HEK293 (cell line): ENCODE results near the gene CLNK.

Experiments
- CTCF ChIA-PET: fragments of 350-600 bp; formaldehyde crosslinking; extraction: SDS; loops from one replicate; lab custom pipeline; 2021; ENCODE audit warnings: antibody characterized with exemption; lab: Yijun Ruan, JAX
- POLR2A ChIA-PET: fragments of 300-600 bp; formaldehyde crosslinking; extraction: SDS; loops from one replicate; lab custom pipeline; 2020; ENCODE audit warnings: antibody characterized with exemption, inconsistent platforms; lab: Yijun Ruan, JAX
- H3K27ac ChIP-seq: fragments of 200-500 bp; sonication (Bioruptor generic); 2 replicates; pipeline ENCODE4 v1.5.1; 2014; ENCODE audit warnings: low read depth, low read length, control low read depth, inconsistent platforms; ENCODE audit errors: extremely low read depth
- H3K36me3 ChIP-seq, 2 experiments: fragments of 200-500 bp in 1 of 2; sonication (Bioruptor generic) in 1 of 2; 1 replicate in 1 of 2; 2 replicates in 1 of 2; pipeline ENCODE4 v1.5.1; 2014 to 2017; ENCODE audit warnings: inconsistent platforms in 2 of 2, low read length in 2 of 2; ENCODE audit not compliant: control insufficient read depth in 2 of 2, insufficient read depth in 1 of 2
- H3K4me1 ChIP-seq: fragments of 200-500 bp; sonication (Bioruptor generic); 2 replicates; pipeline ENCODE4 v1.5.1; 2014; ENCODE audit warnings: mild to moderate bottlenecking, low read length, inconsistent platforms; ENCODE audit not compliant: control insufficient read depth, insufficient read depth
- H3K4me3 ChIP-seq: 2 replicates; pipeline ENCODE4 v1.5.1; 2011; ENCODE audit warnings: low read depth, mild to moderate bottlenecking, control low read depth, low read length, moderate library complexity
- H3K9me3 ChIP-seq: fragments of 200-500 bp; sonication (Bioruptor generic); 2 replicates; pipeline ENCODE4 v1.5.1; 2014; ENCODE audit warnings: low read depth, low read length, inconsistent platforms; ENCODE audit not compliant: control insufficient read depth, insufficient read depth
- ATF2 ChIP-seq: fragments of 450-650 bp; formaldehyde crosslinking; IDR thresholded peaks from 2 replicates; pipeline ENCODE4 v1.5.1; 2016; ENCODE audit warnings: missing biosample characterization, missing genetic modification characterization, low read depth
- GLIS1 ChIP-seq: fragments of 450-650 bp; formaldehyde crosslinking; IDR thresholded peaks from 2 replicates; pipeline ENCODE4 v1.5.1; 2016; ENCODE audit warnings: missing biosample characterization, missing genetic modification characterization
- HOXC10 ChIP-seq: sonication (generic); formaldehyde crosslinking; IDR thresholded peaks from 2 replicates; pipeline ENCODE4 v1.8.1; 2023; ENCODE audit warnings: mild to moderate bottlenecking, missing genetic modification reagents
- KLF9 ChIP-seq: fragments of 450-650 bp; formaldehyde crosslinking; IDR thresholded peaks from 2 replicates; pipeline ENCODE4 v1.5.1; 2016; ENCODE audit warnings: missing biosample characterization, missing genetic modification characterization, low read depth
- PRDM10 ChIP-seq: fragments of 450-650 bp; formaldehyde crosslinking; IDR thresholded peaks from 2 replicates; pipeline ENCODE4 v1.5.1; 2016; ENCODE audit warnings: missing biosample characterization, missing genetic modification characterization
- TRIM28 ChIP-seq: IDR thresholded peaks from 2 replicates; pipeline ENCODE4 v1.6.1; 2011; ENCODE audit warnings: low read length, control low read depth, borderline replicate concordance
- ZBTB20 ChIP-seq: fragments of 450-650 bp; formaldehyde crosslinking; IDR thresholded peaks from 2 replicates; pipeline ENCODE4 v1.5.1; 2016; ENCODE audit warnings: missing biosample characterization, missing genetic modification characterization
- ZBTB44 ChIP-seq: fragments of 450-650 bp; IDR thresholded peaks from 2 replicates; pipeline ENCODE4 v1.5.1; 2018; ENCODE audit warnings: missing biosample characterization, mild to moderate bottlenecking, missing genetic modification characterization
- ZNF138 ChIP-seq: fragments of 450-650 bp; formaldehyde crosslinking; IDR thresholded peaks from 2 replicates; pipeline ENCODE4 v1.5.1; 2016; ENCODE audit warnings: missing biosample characterization, missing genetic modification characterization, borderline replicate concordance
- ZNF211 ChIP-seq: fragments of 450-650 bp; formaldehyde crosslinking; IDR thresholded peaks from 2 replicates; pipeline ENCODE4 v1.5.1; 2016; ENCODE audit warnings: low read depth, missing biosample characterization, missing genetic modification characterization
- ZNF214 ChIP-seq: fragments of 450-650 bp; formaldehyde crosslinking; IDR thresholded peaks from 2 replicates; pipeline ENCODE4 v1.5.1; 2017; ENCODE audit warnings: missing biosample characterization, mild to moderate bottlenecking, missing genetic modification characterization, borderline replicate concordance
- ZNF24 ChIP-seq: fragments of 450-650 bp; formaldehyde crosslinking; IDR thresholded peaks from 2 replicates; pipeline ENCODE4 v1.5.1; 2016; ENCODE audit warnings: missing biosample characterization, missing genetic modification characterization
- ZNF335 ChIP-seq: fragments of 450-650 bp; formaldehyde crosslinking; conservative IDR thresholded peaks from 2 replicates; pipeline ENCODE4 v1.5.1; 2016; ENCODE audit warnings: missing biosample characterization, missing genetic modification characterization
- ZNF449 ChIP-seq: fragments of 450-650 bp; formaldehyde crosslinking; IDR thresholded peaks from 2 replicates; pipeline ENCODE4 v1.5.1; 2017; ENCODE audit warnings: missing biosample characterization, mild to moderate bottlenecking, missing genetic modification characterization, moderate library complexity
- ZNF571 ChIP-seq: fragments of 450-650 bp; formaldehyde crosslinking; IDR thresholded peaks from 2 replicates; pipeline ENCODE4 v1.5.0; 2017; ENCODE audit warnings: missing biosample characterization, missing genetic modification characterization
- ZNF596 ChIP-seq: fragments of 450-650 bp; IDR thresholded peaks from 2 replicates; pipeline ENCODE4 v1.5.0; 2018; ENCODE audit warnings: missing biosample characterization, mild to moderate bottlenecking, missing genetic modification characterization, moderate library complexity
- ZNF639 ChIP-seq: fragments of 450-650 bp; formaldehyde crosslinking; IDR thresholded peaks from 2 replicates; pipeline ENCODE4 v1.5.1; 2016; ENCODE audit warnings: missing biosample characterization, missing genetic modification characterization
- ZNF792 ChIP-seq: fragments of 450-650 bp; formaldehyde crosslinking; IDR thresholded peaks from 2 replicates; pipeline ENCODE4 v1.5.1; 2016; ENCODE audit warnings: missing biosample characterization, missing genetic modification characterization
- ZNF830 ChIP-seq: fragments of 450-650 bp; IDR thresholded peaks from 2 replicates; pipeline ENCODE4 v1.5.0; 2018; ENCODE audit warnings: missing biosample characterization, missing genetic modification characterization, low read depth, mild to moderate bottlenecking, moderate library complexity
- ZXDB ChIP-seq: fragments of 450-650 bp; formaldehyde crosslinking; IDR thresholded peaks from 2 replicates; pipeline ENCODE4 v1.5.1; 2016; ENCODE audit warnings: missing biosample characterization, missing genetic modification characterization

CLNK gene

GRCh38 chr4:10524196-10524833, 160.3 kb downstream of the CLNK start:
- Histone ChIP-seq H3K27ac (no peak overlapping the region), H3K4me3 (no peak overlapping the region)
- peak; percentile 98 for TF ChIP-seq ZNF449 (tag by site-specific recombination)
- 0 out of 2 replicates have a peak, but pooled peaks have one; percentile 18 for TF ChIP-seq PRDM10 (tag by site-specific recombination)
- TF ChIP-seq ATF2 (tag by site-specific recombination), result 0 out of 2 replicates have a peak, but pooled peaks have one; percentile 7
- no peak for TF ChIP-seq ZNF639 (tag by site-specific recombination)
- TF ChIP-seq ZNF335 (tag by site-specific recombination), result peak; percentile 43
- TF ChIP-seq, all 188 proteins: peak for 4
- no peaks in the 10 kb centered on the region for H3K9me3 ChIP-seq
- CTCF ChIA-PET, result interaction anchor here (1.0 kb wide), 1 partner anchor 63 kb away, joined by 3 read pairs; no protein-coding TSS in a partner anchor
- no peaks in the 10 kb centered on the region for H3K36me3 ChIP-seq
- no peaks in the 10 kb centered on the region for H3K4me1 ChIP-seq
- POLR2A ChIA-PET, result no interaction called here

- H3K36me3 ChIP-seq, result no peaks in the 10 kb centered on the region
- no peak overlapping the region for H3K27ac ChIP-seq
- ChIA-PET POLR2A (no interaction called here), CTCF (interaction anchor here (0.5 kb wide), 1 partner anchor 18 kb away, joined by 3 read pairs; no protein-coding TSS in a partner anchor)
- no peaks in the 10 kb centered on the region for H3K4me1 ChIP-seq
- no peak overlapping the region for H3K4me3 ChIP-seq
- H3K9me3 ChIP-seq, result no peaks in the 10 kb centered on the region
- TF ChIP-seq ZNF792 (tag by site-specific recombination), result no peak
- TF ChIP-seq ZXDB (tag by site-specific recombination), result peak; percentile 59; the same call in 1 of the 2 replicates
- TF ChIP-seq ZNF449 (tag by site-specific recombination), result no peak
- no peak for TF ChIP-seq ZNF211 (tag by site-specific recombination)
- 0 out of 2 replicates have a peak, but pooled peaks have one; percentile 26 for TF ChIP-seq ZNF24 (tag by site-specific recombination)
- no peak for TF ChIP-seq KLF9 (tag by site-specific recombination)
- no peak for TF ChIP-seq TRIM28
- TF ChIP-seq ZBTB20 (tag by site-specific recombination), result no peak
- peak; percentile 67; the same call in 1 of the 2 replicates for TF ChIP-seq ZBTB44
- no peak for TF ChIP-seq ZNF571
- TF ChIP-seq ZNF596 (tag by site-specific recombination), result no peak
- no peak for TF ChIP-seq ZNF830
- TF ChIP-seq ZNF214 (tag by site-specific recombination), result no peak
- no peak for TF ChIP-seq ZNF138 (tag by site-specific recombination)
- 0 out of 2 replicates have a peak, but pooled peaks have one; percentile 63 for TF ChIP-seq ZNF639 (tag by site-specific recombination)
- peak; percentile 44 for TF ChIP-seq GLIS1 (tag by site-specific recombination)
- no peak for TF ChIP-seq HOXC10 (CRISPR knock-in tag)
Measured at GRCh38 chr4:10521424-10521823, 163.1 kb downstream of the CLNK start.
